Nephron progenitor cell (in vitro differentiated cells): ENCODE measurements around the gene ARL3.

Experiments
- DNase-seq: peaks from one replicate; pipeline ENCODE4 v3.0.0; 2021
- H3K27ac Mint-ChIP-seq: 2 replicates; pipeline ENCODE4 v1.8.0; 2021; ENCODE audit warnings: mild to moderate bottlenecking, moderate library complexity, mixed read lengths
- H3K27me3 Mint-ChIP-seq: 2 replicates; pipeline ENCODE4 v1.8.0; 2021; ENCODE audit warnings: mild to moderate bottlenecking, low read depth, mixed read lengths; ENCODE audit not compliant: poor library complexity
- H3K36me3 Mint-ChIP-seq: 2 replicates; pipeline ENCODE4 v1.8.0; 2021; ENCODE audit warnings: low read depth, mixed read lengths
- H3K4me1 Mint-ChIP-seq: 2 replicates; pipeline ENCODE4 v1.8.0; 2021; ENCODE audit warnings: mixed read lengths
- H3K4me3 Mint-ChIP-seq: 2 replicates; pipeline ENCODE4 v1.8.0; 2021; ENCODE audit warnings: mild to moderate bottlenecking, moderate library complexity, mixed read lengths
- H3K9me3 Mint-ChIP-seq: 2 replicates; pipeline ENCODE4 v1.8.0; 2021; ENCODE audit warnings: mild to moderate bottlenecking, moderate library complexity, mixed read lengths
- CTCF ChIP-seq: fragments of 200-600 bp; sonication (generic); IDR thresholded peaks from 2 replicates; pipeline ENCODE4 v1.5.0; 2021; ENCODE audit warnings: antibody characterized with exemption

ARL3 gene

GRCh38 chr10:102740229-102740628, 26.0 kb upstream of the ARL3 start:
- Mint-ChIP-seq H3K27ac (no peak overlapping the region), H3K4me1 (peaks cover 34% of the 10 kb centered on the region), H3K27me3 (peaks cover 2% of the 10 kb centered on the region), H3K36me3 (peaks cover 17% of the 10 kb centered on the region), H3K4me3 (no peak overlapping the region), H3K9me3 (no peaks in the 10 kb centered on the region)
- no peak for DNase-seq
- TF ChIP-seq CTCF: no peak

GRCh38 chr10:102738692-102739121, 24.5 kb upstream of the ARL3 start:
- TF ChIP-seq CTCF: no peak
- no peak for DNase-seq

GRCh38 chr10:102735065-102735562, 20.9 kb upstream of the ARL3 start:
- Mint-ChIP-seq H3K36me3 (peaks cover 50% of the 10 kb centered on the region), H3K4me3 (no peak overlapping the region)

More at GRCh38 chr10:102738692-102739121, 24.5 kb upstream of the ARL3 start:
- Mint-ChIP-seq H3K4me3 (no peak overlapping the region), H3K27ac (peak overlapping the region; percentile 36), H3K27me3 (no peaks in the 10 kb centered on the region), H3K4me1 (peaks cover 22% of the 10 kb centered on the region), H3K36me3 (peaks cover 30% of the 10 kb centered on the region), H3K9me3 (no peaks in the 10 kb centered on the region)

GRCh38 chr10:102732661-102733060, 18.5 kb upstream of the ARL3 start:
- peaks cover 54% of the 10 kb centered on the region for H3K36me3 Mint-ChIP-seq
- no peak overlapping the region for H3K4me3 Mint-ChIP-seq
- no peaks in the 10 kb centered on the region for H3K9me3 Mint-ChIP-seq
- H3K4me1 Mint-ChIP-seq: peaks cover 26% of the 10 kb centered on the region
- DNase-seq: no peak
- peak overlapping the region; percentile 85 for H3K27ac Mint-ChIP-seq
- TF ChIP-seq CTCF: no peak
- H3K27me3 Mint-ChIP-seq: no peaks in the 10 kb centered on the region

More at GRCh38 chr10:102735065-102735562, 20.9 kb upstream of the ARL3 start:
- H3K4me1 Mint-ChIP-seq: peaks cover 12% of the 10 kb centered on the region
- H3K9me3 Mint-ChIP-seq: no peaks in the 10 kb centered on the region
- TF ChIP-seq CTCF: no peak
- no peak for DNase-seq
- H3K27me3 Mint-ChIP-seq: no peaks in the 10 kb centered on the region
- H3K27ac Mint-ChIP-seq: peak overlapping the region; percentile 96

- TF ChIP-seq CTCF: no peak
- Mint-ChIP-seq H3K9me3 (no peaks in the 10 kb centered on the region), H3K36me3 (peaks cover 61% of the 10 kb centered on the region), H3K4me1 (peaks cover 29% of the 10 kb centered on the region), H3K4me3 (no peak overlapping the region), H3K27ac (no peak overlapping the region), H3K27me3 (no peaks in the 10 kb centered on the region)
- DNase-seq: no peak
These were observed 17.1 kb upstream of the ARL3 start for GRCh38 chr10:102731222-102731800.
